Activated naive CD8-positive, alpha-beta T cell treated with anti-CD3 and anti-CD28 coated beads, Interleukin-2, amount 50 U/mL, for 16 hours (primary cell): ENCODE data around the gene C6orf120.

Source experiments
- DNase-seq: peaks from one replicate; pipeline ENCODE4 v3.0.0-alpha.2; 2020; ENCODE audit warnings: low read depth, low spot score

C6orf120 gene

DNA sequence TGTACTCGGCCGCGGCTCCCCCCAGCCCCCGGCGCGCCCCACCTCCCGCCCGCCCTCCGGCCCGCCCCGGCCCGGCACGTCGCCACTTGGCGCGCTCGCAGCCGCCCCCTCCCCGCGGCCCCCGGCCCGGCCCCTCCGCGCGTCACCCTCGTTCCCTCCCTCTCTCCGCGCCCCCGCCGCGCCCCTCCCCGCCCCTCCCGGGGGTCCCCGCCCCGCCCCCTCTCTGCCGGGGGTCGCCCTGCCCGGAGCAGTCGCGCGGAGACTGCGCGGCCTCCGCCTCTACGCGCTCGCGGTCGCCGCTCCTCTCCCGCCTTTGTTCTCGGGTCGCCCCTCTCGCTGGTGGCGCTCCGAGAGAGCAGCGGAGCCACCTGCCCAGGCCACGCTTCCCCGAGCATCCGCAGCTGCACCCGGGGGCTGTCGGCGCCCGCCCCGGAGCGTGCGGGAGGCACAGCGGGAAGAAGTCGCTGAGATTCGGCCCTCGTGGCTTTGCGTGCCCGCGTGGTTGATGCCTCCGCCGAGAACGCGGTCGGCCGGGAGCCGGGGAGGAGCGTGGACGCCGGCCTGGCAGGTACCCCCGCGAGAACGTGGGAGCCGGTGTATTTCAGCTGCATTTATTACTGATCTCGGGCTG lies 22.7 kb downstream of the C6orf120 start, which contains the start of gene PHF10:
TSS of gene PHF10 (minus strand) at position 7 of the 631 bp plus-strand sequence. CDS start 569 bp downstream, outside the sequence.
- DNase-seq: peak; percentile 55

- no peak for DNase-seq
Observed at GRCh38 chr6:169725125-169726048, 23.5 kb downstream of the C6orf120 start.

GRCh38 chr6:169726049-169726400 lies 24.1 kb downstream of the C6orf120 start:
- DNase-seq: no peak

DNA sequence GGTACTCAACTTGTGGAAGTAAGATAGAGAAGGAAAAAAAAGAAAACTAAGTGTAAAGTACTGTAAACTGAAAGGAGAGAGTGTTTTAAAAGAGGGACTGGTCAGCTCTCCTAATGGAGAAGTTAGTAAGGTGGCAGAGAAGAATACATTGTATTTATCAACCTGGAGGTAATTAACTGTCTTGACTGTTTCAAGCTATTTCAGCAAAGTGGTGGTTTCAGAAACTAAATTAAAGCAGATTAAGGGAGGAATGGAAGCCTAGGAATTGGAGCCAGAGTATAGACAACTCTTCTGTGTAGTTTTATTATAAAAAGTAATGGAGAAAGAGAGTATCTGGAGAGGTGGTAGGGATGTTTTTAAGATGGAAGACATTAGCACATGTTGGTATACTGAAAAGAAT lies 25.0 kb downstream of the C6orf120 start:
- no peak for DNase-seq

GRCh38 chr6:169729961-169730360 lies 28.0 kb downstream of the C6orf120 start:
- no peak for DNase-seq

DNA sequence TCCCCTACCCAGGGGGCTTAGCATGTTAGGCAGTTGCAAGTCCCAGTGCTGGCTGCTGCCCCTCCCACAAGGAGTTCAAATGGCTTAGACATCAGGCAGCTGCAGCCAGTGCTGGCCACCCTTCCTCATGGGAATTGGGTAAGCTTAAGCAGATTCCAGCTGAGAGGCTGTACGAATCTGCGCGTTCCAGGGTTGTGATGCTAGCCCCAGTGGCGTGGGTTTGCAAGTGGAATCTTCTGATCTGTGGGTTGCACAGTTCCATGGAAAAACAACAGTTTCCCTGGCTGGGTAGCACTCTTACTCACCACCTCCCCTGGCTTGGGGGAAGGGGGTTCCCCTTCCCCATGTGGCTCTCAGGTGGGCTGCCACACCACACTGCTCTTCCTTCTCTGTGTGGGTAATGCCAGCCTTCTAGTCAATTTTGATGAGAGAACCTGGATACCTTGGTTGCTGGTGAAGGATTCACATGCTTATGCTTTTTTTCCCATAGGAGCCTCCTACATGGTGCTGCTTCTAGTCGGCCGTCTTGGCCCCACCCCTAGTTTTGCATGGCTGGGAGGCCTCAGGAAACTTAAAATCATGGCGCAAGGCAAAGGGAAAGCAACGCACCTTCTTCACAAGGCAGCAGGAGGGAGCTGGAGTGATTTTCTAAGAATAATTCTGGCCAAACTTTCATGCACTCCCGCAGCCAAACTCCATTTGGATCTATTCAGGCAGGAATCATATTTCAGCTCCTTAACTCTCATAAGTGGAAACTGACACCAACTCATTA lies 36.5 kb downstream of the C6orf120 start:
- DNase-seq: no peak

GRCh38 chr6:169738976-169739529 lies 37.1 kb downstream of the C6orf120 start:
- DNase-seq: no peak

DNA sequence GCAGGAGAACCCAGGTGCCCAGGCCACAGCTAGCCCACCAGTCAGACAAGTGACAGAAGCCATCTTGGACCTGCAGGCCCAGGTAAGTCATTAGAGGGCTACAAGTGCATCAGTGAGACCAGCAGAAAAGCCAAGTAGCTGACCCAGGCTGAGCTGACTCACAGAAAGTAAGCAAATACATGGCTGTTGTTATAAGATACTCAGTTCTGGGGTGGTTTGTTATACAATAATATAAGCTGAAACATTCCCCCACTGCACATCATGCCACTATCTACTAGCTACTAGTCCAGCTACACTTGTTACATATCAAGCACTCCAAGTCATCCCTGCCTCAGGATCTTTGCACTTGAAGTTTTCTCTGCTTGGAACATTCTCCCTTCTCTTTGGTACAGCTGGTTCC lies 39.4 kb downstream of the C6orf120 start:
- DNase-seq: no peak

DNA sequence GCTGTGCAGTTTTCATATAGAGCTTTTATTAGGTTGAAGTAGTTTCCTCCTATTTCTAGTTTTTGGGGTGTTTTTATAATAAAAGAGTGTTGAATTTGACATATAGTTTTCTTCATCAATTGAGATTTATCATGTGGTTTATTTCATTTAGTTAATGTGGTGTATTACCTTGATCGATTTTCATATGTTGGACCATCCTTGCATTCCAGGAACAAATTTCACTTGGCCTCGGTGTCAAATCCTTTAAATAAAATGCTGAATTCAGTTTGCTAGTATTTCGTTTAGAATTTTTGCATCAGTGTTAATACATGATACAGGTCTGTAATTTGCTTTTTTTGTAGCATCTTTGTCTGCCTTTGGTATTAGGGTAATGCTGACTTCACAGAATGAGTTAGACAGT lies 43.5 kb downstream of the C6orf120 start:
- DNase-seq: no peak

DNA sequence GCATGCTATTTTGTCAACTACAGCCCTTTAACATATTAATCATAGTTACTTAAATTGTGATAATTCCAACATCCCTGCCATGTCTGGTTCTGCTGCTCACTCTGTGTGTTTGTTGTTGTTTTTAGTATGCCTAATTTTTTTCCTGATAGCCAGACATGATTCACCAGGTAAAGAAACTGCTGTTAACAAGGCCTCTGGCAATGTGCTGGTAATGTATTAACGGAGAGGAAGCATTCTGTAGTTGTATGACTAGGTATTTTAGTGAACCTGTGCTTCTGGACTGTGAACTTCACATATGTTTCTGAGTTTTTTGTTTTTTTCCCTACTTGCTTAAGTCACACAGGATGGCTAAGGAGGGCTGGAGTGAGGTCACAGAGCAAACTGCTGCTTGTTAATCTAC lies 44.6 kb downstream of the C6orf120 start:
- DNase-seq: no peak

- peak; percentile 81 for DNase-seq
Observed at GRCh38 chr6:169751242-169752073, 49.5 kb downstream of the C6orf120 start, which contains the start of the genes DYNLT2 and ERMARD. Gene DYNLT2, minus strand, starts transcription at chr6:169751572. Its CDS starts 114 bp downstream, at chr6:169751458. Gene ERMARD, plus strand, starts transcription at chr6:169751622. Its CDS starts 36 bp downstream, at chr6:169751658.

DNA sequence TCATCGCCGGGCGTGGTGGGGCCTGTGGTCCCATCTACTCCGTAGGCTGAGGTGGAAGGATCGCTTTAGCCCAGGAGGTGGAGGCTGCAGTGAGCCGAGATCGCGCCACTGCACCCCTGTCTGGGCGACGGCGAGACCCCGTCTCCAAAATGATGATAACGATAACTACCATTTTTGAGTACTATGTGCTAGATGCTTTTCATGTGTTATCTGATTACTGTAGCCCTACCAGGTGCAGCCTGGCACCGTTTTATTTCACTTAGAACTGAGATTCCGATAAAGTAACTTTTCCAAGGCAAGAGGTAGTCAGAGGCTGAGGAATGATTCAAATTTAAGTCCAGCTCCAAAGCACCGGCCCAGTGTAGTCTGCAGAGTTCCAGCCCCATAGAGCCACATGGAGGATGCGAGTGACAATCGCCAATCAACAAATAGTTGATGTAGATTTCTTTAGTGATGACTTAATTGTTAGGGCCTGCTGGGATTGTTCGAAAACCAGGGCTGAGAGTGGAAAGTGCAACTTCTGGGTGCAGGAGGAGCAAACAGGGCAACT lies 50.2 kb downstream of the C6orf120 start:
- DNase-seq: no peak
